ENCODE measurements around the gene FKBP14.

Gene FKBP14, protein sequence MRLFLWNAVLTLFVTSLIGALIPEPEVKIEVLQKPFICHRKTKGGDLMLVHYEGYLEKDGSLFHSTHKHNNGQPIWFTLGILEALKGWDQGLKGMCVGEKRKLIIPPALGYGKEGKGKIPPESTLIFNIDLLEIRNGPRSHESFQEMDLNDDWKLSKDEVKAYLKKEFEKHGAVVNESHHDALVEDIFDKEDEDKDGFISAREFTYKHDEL

DNA sequence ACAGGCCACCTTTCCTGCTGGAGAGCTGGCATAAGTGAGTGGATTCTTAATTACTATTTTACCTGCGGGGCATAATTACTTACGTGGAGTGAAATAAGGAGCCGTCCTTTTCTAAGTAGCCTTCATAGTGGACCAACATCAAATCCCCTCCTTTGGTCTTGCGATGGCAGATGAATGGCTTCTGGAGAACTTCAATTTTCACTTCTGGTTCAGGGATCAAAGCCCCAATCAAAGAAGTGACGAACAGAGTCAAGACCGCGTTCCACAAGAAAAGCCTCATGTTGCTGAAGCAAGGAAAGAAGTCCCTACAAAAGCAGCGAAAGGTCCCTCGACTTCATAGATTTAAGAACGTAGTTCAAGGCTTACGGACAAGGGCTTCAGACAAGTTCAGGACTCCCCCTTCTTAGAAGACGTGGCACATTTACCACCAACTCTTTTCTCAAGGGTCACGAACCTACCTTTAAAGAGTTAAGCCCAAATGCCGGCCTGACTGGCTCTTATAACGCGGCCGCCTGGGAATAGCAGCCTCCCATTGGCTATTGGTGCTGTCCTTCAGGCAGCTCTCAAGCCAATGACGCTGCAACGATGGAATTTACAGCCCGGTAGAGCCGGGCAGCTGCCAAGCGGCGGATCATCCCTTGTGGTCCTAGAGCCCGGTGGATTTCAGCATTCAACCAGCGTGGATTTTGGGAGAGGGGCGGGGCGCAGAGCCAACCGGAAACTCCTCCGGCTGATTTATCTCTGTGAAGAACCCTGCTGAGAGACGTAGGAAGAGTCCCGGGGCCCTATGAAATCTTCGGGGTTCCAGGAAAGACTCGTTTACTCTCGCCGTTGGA is at the start of gene FKBP14:
TSS of gene FKBP14 (minus strand) at position 474 of the 836 bp plus-strand sequence. CDS start at position 280, 194 bp downstream.
- peak; percentile 95 for DNase-seq

DNA sequence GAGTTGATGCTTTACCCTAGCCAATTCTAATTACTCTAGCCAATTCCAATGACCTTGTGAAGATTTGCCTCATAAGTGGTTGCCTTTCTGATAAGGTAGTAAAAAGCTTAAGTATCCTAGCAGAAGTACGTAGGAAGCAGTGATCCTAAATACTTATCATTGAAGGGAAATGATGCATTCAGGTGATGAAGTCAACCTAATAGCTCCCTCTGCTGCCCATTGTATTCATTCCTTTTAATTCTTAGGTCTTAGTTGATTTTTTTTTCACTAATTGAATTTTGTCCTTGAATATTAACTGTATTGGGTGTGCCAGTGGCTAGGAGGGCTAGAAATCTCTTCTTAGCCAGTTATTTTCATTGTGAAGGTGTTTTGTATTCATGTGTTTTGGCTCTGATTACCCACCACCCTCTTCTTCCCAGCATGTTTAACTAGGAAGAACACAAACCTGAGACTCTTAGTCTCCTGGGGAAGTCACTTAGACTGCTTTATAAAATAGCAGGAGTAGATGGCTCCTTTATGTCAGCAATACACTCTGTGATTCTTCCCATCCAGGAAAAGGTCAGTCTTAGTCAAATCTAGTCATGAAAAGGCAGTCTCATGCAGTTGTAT is 48.0 kb upstream of the FKBP14 start:
- peak; percentile 23 for DNase-seq

DNA sequence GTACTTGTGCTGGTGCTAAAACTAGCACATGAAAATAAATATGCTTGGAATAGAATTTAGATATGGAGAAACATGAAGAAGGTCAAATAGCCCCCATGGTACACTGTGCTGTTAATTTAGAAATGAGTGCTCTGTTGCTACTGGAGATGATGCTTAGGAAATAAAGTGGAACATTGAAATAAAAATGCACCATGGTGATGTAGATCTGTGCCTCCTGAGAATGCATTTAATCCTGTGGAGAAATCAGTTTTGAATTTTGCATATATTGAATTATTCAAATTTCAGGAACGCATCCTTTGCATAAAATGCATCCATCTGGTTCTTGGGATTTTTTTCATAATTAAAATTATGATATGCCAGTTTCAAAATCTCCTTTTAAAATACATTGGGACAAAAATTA is 46.2 kb upstream of the FKBP14 start:
- DNase-seq: no peak

DNA sequence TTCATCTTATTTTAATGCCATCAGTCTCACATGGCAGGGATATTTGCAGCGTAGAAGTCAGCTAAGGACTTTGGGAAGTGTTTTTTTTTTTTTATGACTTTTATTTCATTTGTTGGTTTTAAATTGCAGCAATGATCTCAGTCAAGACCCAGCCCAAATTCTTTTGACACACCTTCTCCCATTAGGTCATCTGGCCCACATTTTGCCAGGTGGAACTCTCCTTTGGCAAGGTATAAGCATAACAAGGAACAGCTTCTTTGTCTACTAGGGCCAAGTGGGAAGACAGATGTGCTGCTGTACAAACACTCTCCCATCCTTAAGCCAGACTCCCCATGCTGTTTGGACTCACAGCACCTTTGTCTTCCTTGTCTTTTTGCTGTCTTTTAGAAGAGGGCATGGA is 43.5 kb upstream of the FKBP14 start:
- DNase-seq: no peak

DNA sequence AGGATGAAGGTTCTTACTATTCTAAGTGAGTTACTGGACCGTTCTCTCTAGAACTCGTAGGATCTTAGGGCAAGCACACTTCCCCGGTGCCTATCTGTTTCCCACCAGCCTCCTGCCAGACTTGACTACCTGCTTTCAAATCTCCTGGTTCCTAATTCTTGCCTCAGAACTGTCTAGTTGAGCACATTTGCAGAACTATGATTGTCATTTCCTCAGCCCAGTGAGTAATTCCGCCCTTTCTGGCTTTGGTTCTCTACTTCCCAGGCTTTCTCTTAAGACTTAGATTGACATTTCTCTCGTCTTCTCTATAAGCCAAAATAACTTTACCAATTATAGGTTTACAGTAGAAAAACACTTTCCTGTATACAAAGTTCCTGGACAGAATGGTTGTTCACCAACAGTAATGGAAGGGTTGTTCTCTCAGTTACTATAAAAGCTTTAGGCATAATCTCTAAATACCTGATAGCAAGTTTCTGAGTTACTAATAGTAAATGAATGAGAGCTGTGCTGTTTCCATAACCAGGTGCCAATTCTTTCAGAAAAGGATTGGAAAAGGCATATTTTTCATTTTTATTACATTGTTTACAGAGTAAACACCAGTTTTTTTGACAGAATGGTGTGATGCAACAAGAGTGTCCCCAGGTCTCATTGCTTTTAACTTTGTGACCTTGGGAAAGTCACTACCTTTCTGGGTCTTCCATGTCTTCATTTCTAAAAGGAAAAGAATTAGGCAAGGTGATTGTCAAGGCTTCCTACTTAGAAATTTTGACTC is 42.8 kb upstream of the FKBP14 start:
- no peak for DNase-seq

DNA sequence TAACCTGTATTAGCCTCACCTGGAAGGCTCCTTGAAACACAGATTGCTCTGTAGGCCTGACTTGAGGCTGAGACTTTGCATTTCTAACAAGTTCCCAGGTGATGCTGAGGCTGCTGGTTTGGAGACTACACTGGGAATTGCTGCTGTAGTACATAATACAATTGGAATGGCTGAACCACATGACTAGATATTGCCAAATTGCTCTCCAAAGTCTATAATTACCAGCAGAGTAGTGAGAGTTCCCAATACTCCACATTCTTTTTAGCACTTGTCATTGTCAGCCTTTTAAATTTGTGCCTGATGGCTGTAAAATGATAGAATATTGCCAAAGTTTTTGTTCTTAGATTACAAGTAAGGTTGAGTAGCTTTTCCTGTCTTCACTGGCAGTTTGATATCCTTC is 41.6 kb upstream of the FKBP14 start:
- no peak for DNase-seq

DNA sequence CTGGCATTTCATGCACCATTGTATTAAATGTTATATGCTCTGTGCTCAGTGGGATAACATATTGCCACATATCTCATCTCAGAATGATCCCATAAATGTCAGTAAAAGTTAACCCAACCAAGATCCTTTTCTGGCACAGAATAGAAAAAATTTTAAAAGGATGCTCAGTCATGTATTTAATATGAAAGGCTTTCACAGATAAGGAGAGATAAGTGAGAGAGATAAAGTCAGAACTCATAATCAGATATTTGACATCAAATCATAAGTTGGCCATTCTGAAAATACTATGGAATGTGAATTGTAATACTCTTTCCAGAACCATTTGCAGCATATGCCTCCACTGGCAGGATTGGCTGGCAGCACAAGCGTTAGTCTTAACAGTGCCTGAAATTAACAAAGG is 40.2 kb upstream of the FKBP14 start:
- DNase-seq: no peak

DNA sequence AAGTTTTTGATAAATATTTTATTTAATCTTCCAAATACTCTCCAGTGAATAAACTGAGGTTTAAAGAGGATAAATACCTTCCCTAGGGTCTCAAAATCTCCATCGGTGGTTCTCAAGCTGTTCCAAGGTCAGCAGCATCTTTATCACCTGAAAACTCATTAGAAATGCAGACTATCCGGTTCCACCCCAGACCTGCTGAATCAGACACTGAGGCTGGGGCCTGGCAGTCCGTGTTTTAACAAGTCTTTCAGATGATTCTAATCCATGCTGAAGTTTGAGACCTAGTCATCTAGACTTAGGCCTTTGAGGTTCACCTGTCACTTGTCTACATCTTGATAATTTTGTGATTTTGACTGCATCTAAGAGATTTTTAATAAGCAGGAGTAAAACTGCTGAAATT is 39.2 kb upstream of the FKBP14 start:
- no peak for DNase-seq

DNA sequence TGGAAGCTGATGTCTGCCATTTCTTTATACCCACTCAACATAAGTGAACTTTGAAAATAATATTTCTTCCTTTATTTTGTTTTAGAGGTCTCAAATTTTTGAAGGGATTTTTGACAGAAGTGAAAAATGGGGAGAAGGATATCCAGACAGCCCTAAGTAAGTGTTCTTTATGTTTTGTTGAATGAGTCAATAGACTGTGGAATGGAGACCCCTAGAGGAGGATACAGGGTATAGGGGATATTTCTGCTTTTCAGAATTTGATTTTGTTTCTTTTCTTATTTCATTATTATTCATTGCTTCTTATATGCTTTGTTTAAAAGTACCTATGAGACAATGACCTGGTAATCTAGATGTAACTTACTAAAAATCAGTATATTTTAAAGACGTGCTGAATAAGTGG is 36.1 kb upstream of the FKBP14 start:
- DNase-seq: peak; percentile 24

DNA sequence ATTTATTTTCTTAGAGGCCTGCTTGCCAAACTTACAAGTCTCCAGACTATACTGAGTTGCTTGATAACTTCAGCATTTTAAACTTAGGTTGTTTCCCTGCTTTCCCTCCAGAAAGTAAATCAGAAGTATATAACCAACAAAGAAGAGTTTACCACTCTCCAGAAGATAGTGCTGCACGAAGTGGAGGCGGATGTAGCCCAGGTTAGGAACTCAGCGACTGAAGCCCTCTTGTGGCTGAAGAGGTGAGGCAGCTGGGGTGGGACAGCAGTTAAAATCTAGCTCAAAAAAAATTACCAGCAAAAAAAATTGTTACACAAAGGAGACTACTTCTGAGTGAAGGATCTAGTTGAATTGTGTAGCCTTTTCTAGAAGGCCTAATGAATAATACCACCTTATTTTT is 35.3 kb upstream of the FKBP14 start:
- DNase-seq: peak; percentile 45

DNA sequence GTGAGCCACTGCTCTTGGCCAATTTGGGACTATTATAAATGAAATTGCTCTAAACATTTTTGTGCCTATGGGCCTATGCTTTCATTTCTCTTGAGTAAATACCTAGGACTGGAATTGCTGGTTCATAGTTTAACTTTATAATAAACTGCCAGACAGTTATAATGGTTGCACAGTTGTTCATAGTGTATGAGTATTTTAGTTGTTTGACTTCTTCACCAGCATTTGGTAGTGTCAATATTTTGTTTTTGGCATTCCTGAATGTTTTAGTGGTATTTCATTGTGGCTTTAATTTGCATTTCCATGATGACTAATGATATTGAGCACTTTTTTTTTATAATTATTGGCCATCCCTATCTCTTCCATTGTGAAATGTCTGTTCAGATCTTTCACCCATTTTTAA is 31.2 kb upstream of the FKBP14 start:
- DNase-seq: no peak

DNA sequence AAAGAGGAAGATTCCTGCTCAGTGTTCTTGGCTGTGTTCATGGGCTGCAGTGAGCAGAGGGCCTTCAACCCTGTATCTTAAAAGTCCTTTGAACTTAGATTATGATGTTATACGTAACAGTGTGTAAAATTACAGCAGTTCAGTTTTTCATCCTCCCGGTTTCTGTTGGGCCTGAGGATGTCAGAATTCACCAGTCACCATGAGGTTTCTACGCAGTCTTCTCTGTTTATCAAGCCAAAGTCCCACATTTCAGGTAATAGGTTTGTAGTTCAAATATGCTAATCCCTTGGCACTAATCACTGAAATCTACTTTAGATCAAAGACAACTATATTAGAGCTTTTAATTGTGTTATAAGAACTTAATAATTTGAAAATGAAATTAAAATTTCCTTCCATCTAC is 26.6 kb upstream of the FKBP14 start:
- no peak for DNase-seq

DNA sequence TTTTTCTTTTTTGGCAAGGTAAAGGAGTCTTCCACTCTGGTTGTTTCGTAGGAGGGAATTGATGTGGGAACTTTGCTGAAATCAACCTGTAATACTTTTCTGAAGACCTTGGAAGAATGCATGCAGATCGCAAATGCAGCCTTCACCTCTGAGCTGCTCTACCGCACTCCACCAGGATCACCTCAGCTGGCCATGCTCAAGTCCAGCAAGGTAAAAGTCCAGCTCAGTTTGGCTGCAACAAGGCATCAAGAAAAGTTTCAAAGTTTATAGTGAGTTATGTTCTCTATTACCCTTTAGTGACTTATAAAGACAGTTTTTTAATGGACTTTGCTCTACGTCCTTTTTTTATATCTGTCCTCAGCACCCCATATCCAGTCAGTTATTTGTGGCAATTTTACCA is 22.7 kb upstream of the FKBP14 start:
- DNase-seq: no peak

DNA sequence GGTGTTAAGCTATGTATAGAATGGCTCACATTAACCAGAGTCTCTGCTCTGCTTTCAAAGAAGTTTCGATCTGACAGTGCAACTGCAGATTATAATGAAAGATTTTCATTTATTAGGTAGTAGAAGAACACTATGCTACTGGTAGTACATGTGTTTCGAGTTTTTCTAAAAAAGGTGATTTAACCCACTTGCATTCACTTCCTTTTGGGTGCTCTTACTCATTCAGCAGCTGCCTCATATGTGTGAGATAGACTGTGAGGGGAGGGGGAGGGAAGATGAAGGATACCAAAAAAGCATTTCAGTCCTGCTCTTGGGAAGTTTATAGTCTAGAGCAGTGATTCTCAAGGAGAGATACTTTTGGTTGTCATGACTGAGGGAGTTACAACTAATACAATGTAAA is 22.1 kb upstream of the FKBP14 start:
- no peak for DNase-seq

DNA sequence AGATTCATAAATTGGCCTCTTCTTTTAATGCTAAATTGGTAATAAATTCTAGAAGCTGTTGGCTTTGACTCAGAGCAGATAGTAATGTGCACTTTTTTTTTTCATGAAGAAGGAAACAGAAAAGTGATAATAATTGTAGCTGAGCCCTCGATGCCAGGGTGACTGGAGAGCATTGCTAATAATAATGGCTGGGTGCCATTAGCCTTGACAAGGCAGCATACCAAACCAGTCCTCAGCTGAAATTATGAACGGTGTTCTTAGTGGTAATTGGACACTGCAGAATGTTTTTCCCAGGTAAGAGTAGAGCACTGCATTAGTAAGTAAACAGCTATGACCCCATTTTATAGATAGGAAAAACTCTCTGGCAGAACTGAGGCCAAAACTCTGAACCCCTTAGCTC is 20.6 kb upstream of the FKBP14 start:
- DNase-seq: no peak

DNA sequence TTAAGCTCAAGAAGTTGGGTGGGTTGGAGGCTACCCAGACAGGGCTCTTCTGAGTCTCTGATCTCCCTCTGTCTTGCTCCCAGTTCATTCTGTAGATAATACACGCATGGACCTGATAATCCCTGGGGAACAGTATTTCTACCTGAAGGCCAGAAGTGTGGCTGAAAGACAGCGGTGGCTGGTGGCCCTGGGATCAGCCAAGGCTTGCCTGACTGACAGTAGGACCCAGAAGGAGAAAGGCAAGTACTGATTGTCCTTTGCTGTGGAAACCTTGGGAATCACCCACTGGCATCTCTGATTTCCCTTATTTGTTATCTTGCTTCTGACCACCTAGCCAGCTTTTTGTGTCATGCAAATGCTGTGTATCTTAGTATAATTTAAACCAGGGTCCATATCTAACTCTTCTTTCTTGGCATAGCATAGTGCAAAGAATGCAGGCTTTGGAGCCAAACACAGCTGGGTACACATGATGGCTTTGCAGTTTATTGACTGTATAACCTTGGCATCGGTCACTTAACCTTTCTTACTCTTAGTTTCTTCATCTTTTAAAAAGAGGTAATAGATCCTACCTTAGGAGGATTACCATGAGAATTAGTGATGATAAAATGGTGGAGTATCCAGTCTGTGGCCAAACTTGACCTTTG is 19.7 kb upstream of the FKBP14 start:
- DNase-seq: no peak

DNA sequence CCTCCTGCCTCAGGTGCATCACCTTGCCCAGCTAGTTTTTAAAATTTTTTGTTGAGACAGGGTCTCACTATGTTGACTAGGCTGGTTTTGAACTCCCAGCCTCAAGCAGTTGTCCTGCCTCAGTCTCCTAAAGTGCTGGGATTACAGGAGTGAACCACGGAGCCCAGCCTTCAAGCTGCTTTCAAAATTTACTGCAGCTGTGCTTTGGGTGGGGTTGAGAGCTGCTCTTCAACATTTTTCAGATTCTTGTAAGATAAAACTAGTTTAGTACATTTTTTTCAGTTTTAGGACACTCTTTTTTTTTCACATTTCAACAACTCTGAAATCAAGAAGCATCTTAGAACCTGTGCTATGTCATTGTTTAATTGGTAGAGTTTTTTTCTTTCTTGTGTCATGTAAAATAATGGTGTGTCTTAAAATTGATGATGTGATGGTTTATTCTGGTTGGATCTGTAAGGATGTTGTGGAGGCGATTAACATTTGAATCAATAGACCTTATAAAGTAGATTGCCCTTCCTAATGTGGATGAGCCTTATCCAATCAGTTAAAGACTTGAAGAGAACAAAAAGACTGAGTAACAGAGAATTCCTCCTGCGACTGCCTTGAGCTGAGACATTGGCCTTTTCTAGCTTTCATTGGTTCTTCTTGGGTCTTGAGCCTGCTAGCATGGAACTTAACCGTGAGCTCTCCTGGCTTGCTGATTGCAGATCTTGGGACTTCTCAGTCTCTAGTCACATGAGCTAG is 15.2 kb upstream of the FKBP14 start:
- no peak for DNase-seq

DNA sequence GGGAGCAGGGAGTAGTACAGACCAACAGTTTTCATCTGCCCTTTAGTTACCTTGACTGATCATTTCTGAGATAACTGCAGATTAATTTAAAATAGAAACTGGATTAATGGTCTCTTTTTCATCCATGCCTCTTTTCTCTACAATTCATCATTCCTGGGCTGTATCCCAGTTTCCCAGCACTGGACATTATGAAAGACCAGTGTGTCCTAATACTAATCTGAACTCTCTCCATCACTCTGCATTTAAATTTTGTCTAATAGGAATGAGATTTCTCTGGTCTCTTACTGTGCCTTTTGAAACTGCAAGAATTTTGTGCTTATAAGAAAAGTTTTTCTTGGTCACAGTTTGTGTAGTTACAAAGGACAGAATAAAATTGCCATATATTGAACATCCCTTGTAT is 14.4 kb upstream of the FKBP14 start:
- DNase-seq: no peak

DNA sequence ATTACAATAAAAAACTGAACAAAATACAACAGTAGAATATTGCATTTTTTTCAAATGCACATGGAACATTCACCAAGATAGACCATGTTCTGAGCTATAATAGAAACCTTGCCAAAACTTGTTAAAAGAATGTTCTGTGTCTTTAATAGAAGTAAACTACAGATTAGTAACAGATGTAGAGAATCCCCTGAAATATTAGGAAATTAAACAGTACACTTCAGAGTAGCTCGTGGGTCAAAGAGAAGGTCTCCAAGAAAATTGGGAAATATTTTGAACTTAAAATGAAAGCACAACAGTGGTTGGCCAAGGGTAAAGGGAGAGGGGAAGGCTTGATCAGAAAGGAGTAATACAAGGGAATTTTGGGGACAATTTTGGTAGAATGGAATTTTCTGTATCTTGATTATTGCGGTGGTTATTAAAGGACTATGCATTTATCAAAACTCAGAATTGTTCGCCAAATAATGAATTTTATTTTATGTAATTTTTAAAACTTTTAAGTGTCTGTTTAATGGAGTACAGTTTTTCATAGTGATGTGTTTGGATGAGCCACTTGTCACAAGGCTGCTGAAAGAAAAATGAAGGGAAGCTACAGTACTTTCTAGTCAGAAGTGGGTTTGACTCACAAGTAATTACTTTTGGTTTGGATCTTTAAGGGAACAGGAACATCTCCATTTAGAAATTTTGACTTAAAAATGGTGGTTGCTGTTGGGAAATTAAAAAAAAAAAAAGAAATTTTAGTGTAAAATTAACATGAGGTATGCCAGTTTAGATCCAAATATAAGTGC is 11.9 kb upstream of the FKBP14 start:
- no peak for DNase-seq

DNA sequence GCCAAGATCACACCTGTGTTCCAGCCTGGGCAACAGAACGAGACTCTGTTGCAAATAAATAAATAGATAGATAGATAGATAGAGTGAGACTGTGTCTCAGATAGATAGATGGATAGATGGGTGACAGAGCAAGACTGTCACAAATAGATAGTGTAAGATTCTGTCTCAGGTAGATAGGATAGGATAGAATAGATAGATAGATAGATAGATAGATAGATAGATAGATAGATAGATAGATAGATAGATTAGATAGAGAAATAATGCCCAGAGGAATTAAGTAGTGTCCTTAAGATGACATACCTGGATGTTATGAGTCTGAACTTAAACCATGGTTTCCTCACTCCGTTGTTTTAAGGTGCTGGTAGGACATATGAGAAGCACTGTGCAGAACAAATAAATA is 9.7 kb upstream of the FKBP14 start:
- DNase-seq: no peak

DNA sequence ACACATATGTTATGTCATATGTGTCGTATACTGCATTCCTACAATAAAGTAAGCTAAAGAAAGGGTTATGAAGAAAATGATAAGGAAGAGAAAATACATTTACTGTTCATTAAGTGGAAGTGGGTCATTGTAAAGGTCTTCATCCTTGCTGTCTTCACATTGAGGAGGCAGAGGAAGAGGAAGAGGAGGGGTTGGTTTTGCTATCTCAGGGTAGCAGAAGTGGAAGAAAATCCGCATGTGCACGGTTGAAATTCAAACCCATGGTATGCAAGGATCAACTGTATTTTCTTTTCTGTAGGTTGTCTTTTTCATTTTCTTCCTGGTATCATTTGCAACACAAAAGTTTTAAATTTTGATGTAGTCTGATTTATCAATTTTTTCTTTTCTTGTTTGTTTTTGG is 8.0 kb upstream of the FKBP14 start:
- DNase-seq: no peak
